Pancreas (tissue), 10 donors: ENCODE results near the gene MGAM2. TPM values are rescaled to one million over a fixed set of nuclear protein-coding genes. Genes with fewer than 3 reads are reported as not detected.

Source experiments
- ATAC-seq, 4 donors: fragments of 200-7000 bp; cut with Tn5 transposase; one replicate each; pipeline versions ENCODE4 v1.8.0 to v1.9.1; 2020; ENCODE audit warnings: mild to moderate bottlenecking in 4 of 4, moderate library complexity in 4 of 4
- DNase-seq, 6 donors: peaks; one replicate each; pipeline ENCODE4 v3.0.0-alpha.2; 2020
- FAIRE-seq: peaks from 2 replicates; lab custom pipeline; 2012; peaks lifted over from hg19 to GRCh38; lab: Jason Lieb, UNC
- H3K27ac ChIP-seq, 4 donors: fragments of 200-600 bp; sonication (generic); 1 replicate in 3 of 4; 2 replicates in 1 of 4; pipeline versions ENCODE4 v1.5.0 to v1.8.0; 2020
- H3K27me3 ChIP-seq, 4 donors: fragments of 200-600 bp; one replicate each; pipeline ENCODE4 v1.8.0; 2021
- H3K36me3 ChIP-seq, 3 donors: fragments of 200-600 bp; sonication (generic) in 1 of 3; one replicate each; pipeline versions ENCODE4 v1.5.0 to v1.8.0; 2020 to 2021
- H3K4me1 ChIP-seq, 3 donors: fragments of 200-600 bp; one replicate each; pipeline ENCODE4 v1.8.0; 2021
- H3K4me3 ChIP-seq, 4 donors: fragments of 200-600 bp; sonication (generic) in 2 of 4; one replicate each; pipeline versions ENCODE4 v1.5.0 to v1.8.0; 2020 to 2021
- H3K9me3 ChIP-seq, 4 donors: fragments of 200-600 bp; one replicate each; pipeline ENCODE4 v1.8.0; 2021
- CTCF ChIP-seq, 4 donors: fragments of 200-600 bp; sonication (generic) in 3 of 4; IDR thresholded peaks; one replicate each; pipeline versions ENCODE4 v1.5.0 to v1.8.0; 2021; ENCODE audit warnings: antibody characterized with exemption in 4 of 4
- WGBS, 2 donors: extraction: QIAGEN DNeasy Blood & Tissue Kit; methylation state at CpG; one replicate each; pipeline ENCODE4 v1.1.7; 2013; 5-methylcytosine and 5-hydroxymethylcytosine counted together
- intact Hi-C, 3 donors: fragments of 100-400 bp; cut with DNase I; formaldehyde crosslinking; loops; one replicate each; pipeline versions ENCODE4 v1.11.1 to v1.14.2; 2022
- polyA plus RNA-seq, 2 donors: library from polyadenylated mRNA; stranded (reverse); fragments of 200-250 nt; gene quantifications; one replicate each; pipeline ENCODE4 v1.2.3, GENCODE V29; 2013
- total RNA-seq, 6 donors: library from RNA; stranded (reverse); fragmentation: NEBNext Ultra II Directional in 4 of 6; extraction: Animal tissue kit (Norgen Biotek cat#: 25700) in 4 of 6; gene quantifications; one replicate each; pipeline versions ENCODE4 v1.2.1 to v1.2.4, GENCODE V29; 2021 to 2023
- donor health status: healthy with polysubstance abuse.
- donor health status: DM: no; HTN: no; CAD: no; lungs with moderate emphysema.
- donor health status: DM: no; HTN: no; CAD: no.
- donor health status: control.
- donor health status: control.
- donor health status: Bipolar disorder and iron deficiency.
- donor health status: DM: yes; HTN: yes; CAD: no.
- donor health status: DM: no; HTN: no; CAD: no.
- donor health status: DM: no; HTN: no; CAD: no.
- donor health status: DM: yes; HTN: yes; CAD: no.

Gene MGAM2
- total and polyA plus RNA-seq, 8 donors = 1.3 to 28.3 (median 9.5) TPM

GRCh38 chr7:142139597-142140400, 28.3 kb downstream of the MGAM2 start:
- ATAC-seq = peak; percentile 56 to 89 (median 80)
- intact Hi-C loops = no loop called here
- no peak for TF ChIP-seq CTCF (IDR thresholded peaks at IDR 0.05)
- 28 to 34% methylated on average over 6 of the region's 6 CpGs for WGBS, 2 donors
- Histone ChIP-seq H3K9me3 (no peaks in the 10 kb centered on the region), H3K4me3 (no peak overlapping the region), H3K36me3 (no peaks in the 10 kb centered on the region), H3K4me1 (peaks cover 9 to 32% (median 18%) of the 10 kb centered on the region in 3 donors), H3K27me3 (no peaks in the 10 kb centered on the region), H3K27ac (peak overlapping the region in 2 of 4 donors; percentile 37 to 59)
- no peak for FAIRE-seq
- DNase-seq = peak in 3 of 6 donors; percentile 27 to 46 (median 36)

GRCh38 chr7:142140401-142140959, 29.0 kb downstream of the MGAM2 start:
- 60 to 64% methylated on average over 2 of the region's 2 CpGs for WGBS, 2 donors
- DNase-seq (no peak), FAIRE-seq (no peak), ATAC-seq (peak in 3 of 4 donors; percentile 47 to 76 (median 68))
- TF ChIP-seq CTCF (IDR thresholded peaks at IDR 0.05) = no peak
- no peak overlapping the region for H3K4me3 ChIP-seq
- peaks cover 9 to 28% (median 18%) of the 10 kb centered on the region in 3 donors for H3K4me1 ChIP-seq
- peak overlapping the region in 2 of 4 donors; percentile 37 to 59 for H3K27ac ChIP-seq
- intact Hi-C loops = no loop called here
- H3K27me3 ChIP-seq = no peaks in the 10 kb centered on the region
- no peaks in the 10 kb centered on the region for H3K36me3 ChIP-seq
- no peaks in the 10 kb centered on the region for H3K9me3 ChIP-seq

GRCh38 chr7:142142702-142143101, 31.2 kb downstream of the MGAM2 start:
- peaks cover 9 to 28% (median 18%) of the 10 kb centered on the region in 3 donors for H3K4me1 ChIP-seq

GRCh38 chr7:142146124-142146523, 34.6 kb downstream of the MGAM2 start:
- no peaks in the 10 kb centered on the region for H3K9me3 ChIP-seq
- no peaks in the 10 kb centered on the region for H3K36me3 ChIP-seq
- ATAC-seq (no peak), FAIRE-seq (no peak), DNase-seq (no peak)
- no peak overlapping the region for H3K4me3 ChIP-seq
- peaks cover 0 to under 1% (median 0%) of the 10 kb centered on the region in 3 donors for H3K4me1 ChIP-seq
- no peak for TF ChIP-seq CTCF (IDR thresholded peaks at IDR 0.05)
- no peaks in the 10 kb centered on the region for H3K27me3 ChIP-seq
- intact Hi-C loops = no loop called here
- WGBS, 2 donors = 96 to 98% methylated on average over 2 of the region's 2 CpGs
- H3K27ac ChIP-seq = no peak overlapping the region

More at GRCh38 chr7:142142702-142143101, 31.2 kb downstream of the MGAM2 start:
- WGBS, 2 donors = 96 to 99% methylated on average over 8 of the region's 8 CpGs
- ATAC-seq = no peak
- Histone ChIP-seq H3K9me3 (no peaks in the 10 kb centered on the region), H3K4me3 (no peak overlapping the region), H3K27me3 (no peaks in the 10 kb centered on the region), H3K27ac (no peak overlapping the region), H3K36me3 (no peaks in the 10 kb centered on the region)
- no peak for TF ChIP-seq CTCF (IDR thresholded peaks at IDR 0.05)
- FAIRE-seq = no peak
- intact Hi-C loops = no loop called here
- no peak for DNase-seq
